Neural cell (in vitro differentiated cells): ENCODE measurements around the gene NSA2.

ENCODE experiments used
- POLR2AphosphoS5 ChIP-seq: IDR thresholded peaks from 2 replicates; pipeline ENCODE4 v1.6.1; 2012
- SMC3 ChIP-seq: fragments of 450-650 bp; conservative IDR thresholded peaks from 2 replicates; pipeline ENCODE4 v1.6.1; 2014; ENCODE audit warnings: antibody characterized with exemption, mild to moderate bottlenecking, moderate library complexity; ENCODE audit not compliant: poor library complexity
- TAF1 ChIP-seq: IDR thresholded peaks from 2 replicates; pipeline ENCODE4 v1.6.1; 2012; ENCODE audit warnings: low read depth
- TF ChIP-seq, protein P1 (sequence below): fragments of 450-650 bp; IDR thresholded peaks from 2 replicates; pipeline ENCODE4 v1.5.1; 2014; ENCODE audit warnings: antibody characterized with exemption, mild to moderate bottlenecking, moderate library complexity; ENCODE audit not compliant: poor library complexity, severe bottlenecking

- TF ChIP-seq SMC3 (no peak), TAF1 (no peak), POLR2AphosphoS5 (no peak)
- TF ChIP-seq, protein P1, sequence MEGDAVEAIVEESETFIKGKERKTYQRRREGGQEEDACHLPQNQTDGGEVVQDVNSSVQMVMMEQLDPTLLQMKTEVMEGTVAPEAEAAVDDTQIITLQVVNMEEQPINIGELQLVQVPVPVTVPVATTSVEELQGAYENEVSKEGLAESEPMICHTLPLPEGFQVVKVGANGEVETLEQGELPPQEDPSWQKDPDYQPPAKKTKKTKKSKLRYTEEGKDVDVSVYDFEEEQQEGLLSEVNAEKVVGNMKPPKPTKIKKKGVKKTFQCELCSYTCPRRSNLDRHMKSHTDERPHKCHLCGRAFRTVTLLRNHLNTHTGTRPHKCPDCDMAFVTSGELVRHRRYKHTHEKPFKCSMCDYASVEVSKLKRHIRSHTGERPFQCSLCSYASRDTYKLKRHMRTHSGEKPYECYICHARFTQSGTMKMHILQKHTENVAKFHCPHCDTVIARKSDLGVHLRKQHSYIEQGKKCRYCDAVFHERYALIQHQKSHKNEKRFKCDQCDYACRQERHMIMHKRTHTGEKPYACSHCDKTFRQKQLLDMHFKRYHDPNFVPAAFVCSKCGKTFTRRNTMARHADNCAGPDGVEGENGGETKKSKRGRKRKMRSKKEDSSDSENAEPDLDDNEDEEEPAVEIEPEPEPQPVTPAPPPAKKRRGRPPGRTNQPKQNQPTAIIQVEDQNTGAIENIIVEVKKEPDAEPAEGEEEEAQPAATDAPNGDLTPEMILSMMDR, result no peak
Measured at GRCh38 chr5:74765201-74765600, 1.8 kb upstream of the NSA2 start.
